ENCODE measurements around the gene ATP6V0B.

ATP6V0B gene

GRCh38 chr1:44012941-44013609, 38.3 kb downstream of the ATP6V0B start:
- H3K4me3 ChIP-seq (replicated peaks; ENCODE audit: low read depth, low read length) = no peak overlapping the region
- no peak for DNase-seq (ENCODE audit: extremely low read depth, low read depth)
- TF ChIP-seq CTCF (IDR thresholded peaks at IDR 0.05; ENCODE audit: low read depth, low read length, missing control alignments) = no peak

- TF ChIP-seq CTCF (IDR thresholded peaks at IDR 0.05; ENCODE audit: low read depth, low read length, missing control alignments) = no peak
- H3K4me3 ChIP-seq (replicated peaks; ENCODE audit: low read depth, low read length) = no peak overlapping the region
- no peak for DNase-seq (ENCODE audit: extremely low read depth, low read depth)
These were observed 39.2 kb downstream of the ATP6V0B start for GRCh38 chr1:44013949-44014348.

- no peak overlapping the region for H3K4me3 ChIP-seq (replicated peaks; ENCODE audit: low read depth, low read length)
- no peak for DNase-seq (ENCODE audit: extremely low read depth, low read depth)
- no peak for TF ChIP-seq CTCF (IDR thresholded peaks at IDR 0.05; ENCODE audit: low read depth, low read length, missing control alignments)
These were observed 39.8 kb downstream of the ATP6V0B start for GRCh38 chr1:44014365-44015104.

- no peak for DNase-seq (ENCODE audit: extremely low read depth, low read depth)
- no peak overlapping the region for H3K4me3 ChIP-seq (replicated peaks; ENCODE audit: low read depth, low read length)
- TF ChIP-seq CTCF (IDR thresholded peaks at IDR 0.05; ENCODE audit: low read depth, low read length, missing control alignments) = no peak
These were observed 40.4 kb downstream of the ATP6V0B start for GRCh38 chr1:44015206-44015605.

GRCh38 chr1:44016041-44016889, 41.5 kb downstream of the ATP6V0B start:
- no peak overlapping the region for H3K4me3 ChIP-seq (replicated peaks; ENCODE audit: low read depth, low read length)
- DNase-seq (ENCODE audit: extremely low read depth, low read depth) = no peak
- no peak for TF ChIP-seq CTCF (IDR thresholded peaks at IDR 0.05; ENCODE audit: low read depth, low read length, missing control alignments)

- DNase-seq (ENCODE audit: extremely low read depth, low read depth) = no peak
These were observed 42.2 kb downstream of the ATP6V0B start for GRCh38 chr1:44016890-44017400.

More at GRCh38 chr1:44016890-44017400, 42.2 kb downstream of the ATP6V0B start:
- H3K4me3 ChIP-seq (replicated peaks; ENCODE audit: low read depth, low read length) = no peak overlapping the region
- TF ChIP-seq CTCF (IDR thresholded peaks at IDR 0.05; ENCODE audit: low read depth, low read length, missing control alignments) = no peak
